ENCODE data around the gene CTDNEP1.

DNA sequence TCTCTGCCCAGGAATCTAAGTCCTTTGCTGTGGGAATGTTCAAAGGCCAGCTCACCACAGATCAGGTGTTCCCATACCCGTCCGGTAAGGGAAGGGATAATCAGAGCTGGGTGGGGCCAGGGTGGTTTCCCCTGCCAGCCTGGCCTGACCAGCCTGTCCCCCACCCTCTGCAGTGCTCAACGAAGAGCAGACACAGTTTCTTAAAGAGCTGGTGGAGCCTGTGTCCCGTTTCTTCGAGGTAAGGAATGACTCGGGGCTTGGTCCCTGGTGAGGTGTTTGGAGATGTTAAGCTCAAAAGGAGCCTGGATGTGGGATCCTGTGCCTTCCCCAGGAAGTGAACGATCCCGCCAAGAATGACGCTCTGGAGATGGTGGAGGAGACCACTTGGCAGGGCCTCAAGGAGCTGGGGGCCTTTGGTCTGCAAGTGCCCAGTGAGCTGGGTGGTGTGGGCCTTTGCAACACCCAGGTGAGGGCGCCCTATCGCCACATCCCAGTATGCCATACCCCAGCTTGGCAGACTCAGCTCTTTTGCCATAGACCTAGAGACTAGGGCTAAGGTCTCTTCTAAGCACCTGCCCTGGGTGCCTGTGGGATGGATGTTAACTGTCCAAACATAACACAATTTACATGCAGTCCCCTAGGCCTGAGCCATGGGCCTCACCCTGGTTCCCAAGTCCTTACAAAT lies 30.8 kb downstream of the CTDNEP1 start:
- no peak for TF ChIP-seq EZH2 (IDR thresholded peaks at IDR 0.05)
- no peak; the same call in 1 of the 2 replicates for TF ChIP-seq POLR2AphosphoS5 (IDR thresholded peaks at IDR 0.05; ENCODE audit: borderline replicate concordance, low read depth, low read length)
